Stimulated activated CD8-positive, alpha-beta memory T cell treated with anti-CD3 and anti-CD28 coated beads, Interleukin-7, amount 100 ng/mL, for 1 hour (primary cell): ENCODE measurements around the gene CHRNA5.
A peak's percentile ranks its signal among the peaks of the same experiment; 100 is the strongest.
"Not testable (repeated sequence)": the region's sequence is repeated elsewhere in the genome, so short reads cannot be mapped to it uniquely, and the experiment has no call there.

Experiments used
- DNase-seq, 2 donors: peaks; one replicate each; pipeline ENCODE4 v3.0.0-alpha.2; 2020; ENCODE audit warnings: low read depth in 2 of 2

The CHRNA5 gene

DNA sequence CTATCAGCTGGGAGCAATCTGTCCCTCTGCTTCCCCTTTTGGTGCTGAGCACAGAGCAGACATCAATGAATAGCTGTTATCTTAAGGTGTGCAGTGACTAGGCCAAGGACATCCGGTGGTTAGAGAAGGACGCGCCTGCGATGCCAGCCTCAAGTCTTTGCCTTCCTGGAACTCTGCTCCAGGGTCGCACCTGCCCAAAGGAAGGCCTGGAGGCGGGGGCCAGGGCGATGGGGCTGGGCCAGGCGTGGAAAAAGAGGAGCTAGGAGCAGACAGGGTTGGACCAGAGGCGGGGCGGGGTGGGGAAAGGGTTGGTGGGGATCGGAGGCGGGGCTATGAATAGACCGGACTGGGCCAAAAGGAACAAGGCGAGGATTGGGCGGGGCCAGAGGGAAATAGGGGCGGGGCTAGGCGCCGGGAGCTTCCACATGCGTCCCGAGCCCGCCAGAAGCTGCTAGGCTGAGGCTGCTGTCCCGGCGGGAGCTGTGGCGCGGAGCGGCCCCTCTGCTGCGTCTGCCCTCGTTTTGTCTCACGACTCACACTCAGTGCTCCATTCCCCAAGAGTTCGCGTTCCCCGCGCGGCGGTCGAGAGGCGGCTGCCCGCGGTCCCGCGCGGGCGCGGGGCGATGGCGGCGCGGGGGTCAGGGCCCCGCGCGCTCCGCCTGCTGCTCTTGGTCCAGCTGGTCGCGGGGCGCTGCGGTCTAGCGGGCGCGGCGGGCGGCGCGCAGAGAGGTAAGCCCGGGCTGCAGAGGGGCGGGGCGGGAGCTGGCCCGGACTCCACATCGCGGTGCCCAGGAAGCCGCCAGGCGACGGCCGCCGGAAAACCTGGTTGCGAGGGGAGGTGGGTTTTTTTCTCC lies at the start of gene CHRNA5:
CHRNA5 (plus strand) TSS at position 424 of the 854 bp plus-strand sequence; CDS start at position 624, 200 bp downstream.
- peak; percentile 31 to 58 for DNase-seq

DNA sequence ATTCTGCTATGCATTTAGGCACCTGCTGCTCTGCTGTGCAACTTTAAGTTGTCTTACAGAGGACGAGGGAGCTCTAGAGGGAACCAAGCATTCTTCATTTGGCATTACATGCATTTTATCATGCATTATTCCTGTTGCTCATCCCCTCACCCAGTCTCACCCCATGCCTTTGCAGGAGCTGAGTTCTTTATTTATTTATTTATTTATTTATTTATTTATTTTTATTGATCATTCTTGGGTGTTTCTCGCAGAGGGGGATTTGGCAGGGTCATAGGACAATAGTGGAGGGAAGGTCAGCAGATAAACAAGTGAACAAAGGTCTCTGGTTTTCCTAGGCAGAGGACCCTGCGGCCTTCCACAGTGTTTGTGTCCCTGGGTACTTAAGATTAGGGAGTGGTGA lies 45.3 kb upstream of the CHRNA5 start:
- not testable (repeated sequence) for DNase-seq

DNA sequence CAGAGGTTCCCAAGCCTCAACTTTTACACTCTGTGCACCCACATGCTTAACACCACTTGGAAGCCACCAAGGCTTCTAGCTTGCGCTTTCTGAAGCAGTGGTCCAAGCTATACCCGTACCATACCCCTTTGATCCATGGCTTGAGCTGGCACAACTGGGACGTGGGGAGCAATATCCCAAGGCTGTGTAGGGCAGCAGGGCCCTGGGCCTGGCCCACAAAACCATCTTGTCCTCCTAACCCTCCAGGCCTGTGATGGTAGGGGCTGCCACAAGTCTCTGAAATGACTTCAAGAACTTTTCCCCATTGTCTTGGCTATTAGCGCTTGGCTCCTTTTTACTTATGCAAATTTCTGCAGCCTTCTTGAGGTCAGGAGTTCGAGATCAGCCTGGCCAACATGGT lies 41.1 kb upstream of the CHRNA5 start:
- DNase-seq = no peak

DNA sequence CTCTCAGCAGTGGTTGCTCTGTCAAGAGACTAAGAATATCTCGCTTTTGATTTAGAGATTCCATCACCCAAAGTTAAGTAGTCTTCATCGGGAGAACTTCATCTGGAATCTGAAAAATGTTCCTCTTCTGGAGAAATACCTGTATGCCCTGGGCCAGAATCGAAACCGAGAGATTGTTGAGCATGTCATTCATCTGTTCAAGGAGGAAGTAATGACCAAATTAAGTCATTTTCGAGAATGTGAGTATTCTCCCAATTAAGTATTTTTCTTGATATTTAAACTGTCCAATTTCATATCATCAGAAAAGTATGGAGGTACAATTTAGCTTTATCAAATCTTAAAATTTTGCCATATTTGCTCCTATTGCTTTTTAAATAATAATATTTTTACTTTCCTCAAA lies 38.0 kb upstream of the CHRNA5 start:
- no peak for DNase-seq

DNA sequence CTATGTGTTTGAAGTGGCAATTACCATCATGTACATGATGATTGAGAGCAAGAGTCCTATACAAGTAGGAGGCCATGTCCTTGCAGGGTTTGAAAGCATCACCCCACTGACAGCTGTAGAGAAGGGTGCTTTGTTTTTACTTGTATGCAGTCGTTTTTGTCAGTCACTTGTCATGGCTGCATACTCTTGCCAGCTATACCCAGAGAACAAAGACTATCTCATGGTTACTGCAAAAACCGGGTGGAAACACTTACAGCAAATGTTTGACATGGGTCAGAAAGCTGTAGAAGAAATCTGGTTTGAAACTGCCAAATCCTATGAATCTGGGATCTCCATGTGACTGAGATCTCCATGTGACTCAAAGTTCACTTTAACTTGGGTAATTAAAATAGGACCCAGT lies 32.0 kb upstream of the CHRNA5 start:
- no peak for DNase-seq

DNA sequence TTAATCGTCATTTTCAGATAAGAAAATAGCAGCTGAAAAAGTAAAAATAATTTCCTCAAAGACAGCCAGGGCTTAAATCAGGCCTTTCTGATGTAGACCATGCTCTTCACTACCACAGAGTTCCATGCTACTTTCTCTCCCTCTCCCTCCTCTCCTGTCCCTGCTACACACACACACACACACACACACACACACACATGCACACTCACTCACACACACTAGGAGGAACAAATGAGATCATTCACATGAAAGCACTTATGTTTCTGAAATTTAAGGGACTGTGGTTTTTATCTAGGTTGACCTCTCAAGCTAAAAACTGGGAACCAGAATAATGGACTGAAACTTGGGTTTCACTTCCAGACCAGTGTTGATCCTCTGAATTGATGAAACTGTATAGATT lies 29.2 kb upstream of the CHRNA5 start:
- no peak for DNase-seq

DNA sequence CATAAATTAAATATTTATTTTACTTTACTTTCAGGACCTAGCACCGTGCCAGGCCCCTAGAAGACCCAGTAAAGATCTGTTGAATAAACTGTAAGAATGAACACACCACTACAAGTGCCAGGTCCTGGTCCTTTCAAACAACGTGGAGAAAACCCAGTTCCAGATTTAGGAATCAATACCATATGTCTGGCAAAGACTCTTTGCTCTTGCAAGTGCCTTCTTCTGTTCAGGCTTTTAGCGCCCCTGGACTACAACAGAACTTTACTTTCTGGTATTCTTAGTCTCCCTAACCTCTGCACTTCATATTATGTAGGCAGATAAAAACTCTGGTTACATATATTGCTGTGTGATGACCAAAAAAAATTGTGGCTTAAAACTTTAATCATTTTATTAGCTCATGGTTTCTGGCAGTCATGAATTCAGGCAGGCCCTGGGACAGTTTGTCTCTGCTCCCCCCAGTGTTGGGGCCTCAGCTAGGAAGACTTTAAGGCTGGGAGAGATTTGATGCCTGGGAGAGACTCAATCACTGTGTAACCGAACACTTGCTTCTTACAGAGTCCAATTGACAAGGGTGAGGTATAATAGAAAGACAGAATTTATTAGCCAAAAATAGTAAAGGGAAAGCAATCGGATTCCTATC lies 27.9 kb upstream of the CHRNA5 start:
- DNase-seq = no peak

DNA sequence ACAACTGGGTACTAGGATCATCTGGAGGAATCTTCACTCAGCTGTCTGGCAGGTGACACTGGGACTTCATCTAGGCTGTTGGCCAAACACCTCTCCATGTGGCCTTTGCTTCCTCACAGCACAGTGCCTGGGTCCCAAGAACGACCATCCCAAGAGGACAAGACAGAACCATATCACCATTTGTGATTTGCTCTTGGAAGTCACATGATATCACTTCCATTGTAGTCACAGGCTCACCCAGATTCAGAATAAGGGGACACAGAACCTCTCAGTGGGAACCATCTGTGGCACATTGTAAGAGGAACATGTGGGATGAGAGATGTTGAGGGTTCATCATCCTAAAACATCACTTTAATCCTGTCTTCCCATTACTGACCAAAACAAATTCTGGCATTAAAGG lies 27.0 kb upstream of the CHRNA5 start:
- DNase-seq = no peak

DNA sequence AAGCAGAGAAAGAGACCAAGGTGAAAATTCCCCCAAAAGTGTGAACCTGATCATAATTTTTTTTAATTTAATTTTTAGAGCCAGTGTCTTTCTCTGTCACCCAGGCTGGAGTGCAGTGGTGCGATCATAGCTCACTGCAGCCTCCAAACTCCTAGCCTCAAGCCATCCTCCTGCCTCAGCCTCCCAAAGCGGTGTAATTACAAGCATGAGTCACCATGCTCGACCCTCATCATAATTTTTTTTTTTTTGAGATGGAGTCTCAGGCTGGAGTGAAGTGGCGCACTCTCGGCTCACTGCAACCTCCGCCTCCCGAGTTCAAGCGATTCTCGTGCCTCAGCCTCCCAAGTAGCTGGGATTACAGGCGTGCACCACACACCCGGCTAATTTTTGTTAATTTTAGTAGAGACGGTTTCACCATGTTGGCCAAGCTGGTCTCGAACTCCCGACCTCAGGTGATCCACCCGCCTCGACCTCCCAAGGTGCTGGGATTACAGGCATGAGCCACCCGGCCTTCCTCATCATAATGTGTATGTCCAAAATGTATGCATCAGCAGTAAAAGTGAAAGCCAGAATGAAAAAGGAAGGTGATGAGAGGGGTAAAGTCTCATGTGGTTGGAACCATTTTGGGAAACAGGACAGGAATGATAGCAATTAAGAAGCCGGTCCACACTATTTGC lies 25.7 kb upstream of the CHRNA5 start:
- DNase-seq = not testable (repeated sequence)

DNA sequence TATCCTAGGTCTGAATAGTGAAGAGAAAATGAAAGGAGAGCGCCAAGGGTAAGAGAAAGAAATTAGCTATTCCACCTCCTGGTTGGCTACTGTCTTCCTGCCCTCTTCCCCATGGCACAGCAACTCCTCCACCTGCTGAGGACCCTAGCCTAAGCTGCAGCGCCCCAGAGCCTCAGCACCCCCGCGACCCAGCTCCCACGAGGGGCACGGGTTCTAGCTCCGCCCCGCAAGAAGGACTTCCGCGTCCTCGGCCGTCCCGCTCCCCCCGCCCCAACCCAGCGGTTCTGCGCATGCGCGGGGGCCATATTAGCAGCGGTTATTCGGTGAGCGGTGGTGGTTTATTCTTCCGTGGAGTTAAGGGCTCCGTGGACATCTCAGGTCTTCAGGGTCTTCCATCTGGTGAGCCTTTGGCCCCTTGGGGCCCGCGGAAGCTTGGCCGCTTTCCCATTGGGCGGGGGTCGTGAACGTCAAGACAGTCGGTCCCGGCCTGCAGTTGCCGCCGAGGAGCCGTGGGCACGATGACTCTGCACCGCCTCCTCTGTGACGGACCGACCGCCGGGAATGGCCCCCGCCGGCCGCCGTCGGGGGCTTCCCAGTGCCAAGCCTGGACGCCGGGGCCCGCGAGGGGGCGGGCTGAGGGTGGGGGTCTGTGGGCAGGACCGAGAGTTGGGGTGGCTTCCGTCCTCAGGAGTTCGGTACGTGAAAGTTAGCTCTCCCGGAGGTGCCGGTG lies 25.0 kb upstream of the CHRNA5 start, which contains the start of gene PSMA4:
PSMA4 (plus strand) TSS at position 304 of the 730 bp plus-strand sequence. CDS start 1,484 bp downstream, outside the sequence.
- peak; percentile 89 to 92 for DNase-seq

DNA sequence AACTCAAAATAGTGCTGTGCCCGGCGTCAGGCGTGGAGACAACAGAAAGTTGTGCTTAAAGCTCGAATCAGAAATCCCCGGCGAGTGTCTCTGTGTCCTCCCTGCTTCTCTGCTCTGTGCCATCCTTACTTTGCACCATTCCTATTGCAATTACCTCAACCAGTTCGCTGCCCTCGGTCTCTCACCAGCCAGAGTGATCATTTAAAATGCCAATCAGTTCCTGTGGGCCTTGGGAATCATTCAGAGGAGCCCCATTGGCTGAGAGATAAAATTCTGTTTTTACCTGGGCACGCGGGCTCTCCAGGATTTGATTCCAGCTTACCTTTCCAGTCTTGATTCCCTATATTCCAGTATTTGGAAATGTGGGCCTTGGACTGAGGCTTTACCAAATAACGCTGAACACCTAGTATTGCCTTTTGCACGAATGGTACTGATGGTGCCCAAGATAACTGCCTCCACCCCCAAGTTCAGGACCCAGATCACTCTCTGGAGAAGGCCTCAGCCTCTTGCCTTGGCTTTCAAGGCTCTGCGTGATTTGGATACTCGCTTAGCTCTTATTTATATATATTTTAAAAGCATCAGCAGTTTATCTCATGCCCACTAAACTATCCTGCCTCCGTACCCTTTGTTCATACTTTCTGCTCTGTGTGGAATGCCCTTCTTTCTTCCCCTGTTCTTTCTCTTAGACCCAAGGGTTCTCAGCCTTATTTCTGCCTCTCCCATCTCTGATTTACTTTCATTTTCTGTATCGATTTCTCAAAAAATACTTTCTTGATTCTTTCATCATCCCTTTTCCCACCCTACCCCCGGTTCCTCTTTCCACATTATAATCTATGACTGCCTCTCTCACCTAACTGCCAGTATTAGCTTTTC lies 24.2 kb upstream of the CHRNA5 start:
- no peak for DNase-seq

DNA sequence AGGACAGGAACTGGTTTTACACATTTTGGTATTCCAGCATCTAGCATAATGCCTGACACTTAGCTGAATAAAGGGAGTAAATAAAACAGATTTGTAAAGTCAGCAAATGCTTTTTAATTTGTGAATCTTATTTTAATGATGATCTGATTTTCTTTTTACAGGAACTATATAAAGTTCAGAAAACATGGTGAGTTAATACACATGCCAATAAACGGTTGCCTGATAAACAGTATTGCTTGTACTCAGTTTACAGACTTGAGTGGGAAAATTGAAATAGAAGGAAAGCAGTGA lies 23.6 kb upstream of the CHRNA5 start:
- no peak for DNase-seq

DNA sequence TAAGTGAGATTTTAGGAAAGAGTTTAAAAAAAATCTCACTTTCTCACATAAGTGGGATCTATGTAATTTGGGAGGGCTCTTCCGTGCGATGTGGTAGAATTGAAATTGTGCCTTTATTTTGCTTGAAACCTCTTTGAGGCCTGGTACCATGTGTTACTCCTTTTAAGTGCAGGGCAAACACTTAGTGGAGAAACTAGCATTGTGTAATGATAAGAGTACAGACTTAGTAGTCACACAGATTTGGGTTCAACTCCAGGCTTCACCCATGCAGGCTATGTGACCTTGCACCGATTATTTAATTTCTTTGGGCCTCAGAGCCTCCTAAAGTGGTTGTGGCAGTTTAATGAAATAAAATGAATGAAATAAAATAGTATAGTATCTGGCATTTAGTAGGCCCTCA lies 22.7 kb upstream of the CHRNA5 start:
- DNase-seq = no peak

DNA sequence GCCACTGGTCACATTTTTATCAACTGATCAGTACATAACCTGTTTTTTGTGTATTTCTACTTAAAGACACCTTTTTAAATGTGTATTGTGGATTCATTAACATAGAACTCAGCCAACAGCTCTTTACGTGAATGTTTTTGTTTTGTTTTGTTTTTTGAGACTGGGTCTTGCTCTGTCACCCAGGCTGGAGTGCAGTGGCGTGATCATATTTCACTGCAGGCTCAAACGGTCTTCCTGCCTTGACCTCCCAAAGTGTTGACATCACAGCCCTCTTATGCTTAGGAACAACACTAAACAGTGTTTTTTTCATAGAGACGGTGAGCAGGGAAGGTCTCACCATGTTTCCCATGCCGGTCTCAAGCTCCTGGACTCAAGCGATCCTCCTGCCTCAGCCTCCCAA lies 15.1 kb upstream of the CHRNA5 start:
- no peak for DNase-seq

DNA sequence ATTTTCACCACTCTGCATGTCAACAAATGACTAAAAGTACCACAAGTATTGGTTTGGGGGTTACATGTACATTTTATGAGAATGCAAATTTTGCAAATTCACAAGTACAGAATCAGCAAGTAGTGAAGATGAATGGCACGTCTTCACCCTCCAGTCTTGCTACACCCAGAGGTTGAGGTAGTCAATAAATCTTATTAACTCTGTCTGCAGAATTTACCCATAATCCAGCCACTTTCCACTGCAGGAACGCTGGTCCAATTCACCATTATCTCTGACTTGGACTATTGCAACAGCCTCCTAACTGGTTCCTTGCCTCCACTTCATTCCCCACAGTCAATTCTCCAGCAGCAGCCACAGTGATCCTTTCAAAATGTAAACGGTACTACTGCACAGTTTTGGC lies 14.5 kb upstream of the CHRNA5 start:
- no peak for DNase-seq

DNA sequence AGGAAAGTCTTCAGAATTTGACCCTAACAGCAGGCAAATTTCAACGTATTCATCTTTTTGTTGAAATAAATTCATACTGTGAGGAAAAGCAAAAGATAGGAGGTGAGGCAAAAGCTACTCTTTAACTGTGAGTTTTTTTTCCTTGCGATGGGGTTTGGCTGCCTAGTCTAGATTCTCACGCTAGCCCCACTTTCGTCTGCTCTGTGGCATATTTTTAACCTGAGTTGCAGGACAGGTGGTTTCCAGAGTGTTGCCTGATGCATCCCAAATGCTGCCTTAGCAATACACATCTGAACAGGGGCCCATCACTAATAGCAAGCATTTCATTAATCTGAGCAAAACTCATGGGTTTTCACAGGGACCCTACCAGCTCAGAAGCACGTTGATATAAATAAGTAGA lies 13.4 kb upstream of the CHRNA5 start:
- DNase-seq = no peak

DNA sequence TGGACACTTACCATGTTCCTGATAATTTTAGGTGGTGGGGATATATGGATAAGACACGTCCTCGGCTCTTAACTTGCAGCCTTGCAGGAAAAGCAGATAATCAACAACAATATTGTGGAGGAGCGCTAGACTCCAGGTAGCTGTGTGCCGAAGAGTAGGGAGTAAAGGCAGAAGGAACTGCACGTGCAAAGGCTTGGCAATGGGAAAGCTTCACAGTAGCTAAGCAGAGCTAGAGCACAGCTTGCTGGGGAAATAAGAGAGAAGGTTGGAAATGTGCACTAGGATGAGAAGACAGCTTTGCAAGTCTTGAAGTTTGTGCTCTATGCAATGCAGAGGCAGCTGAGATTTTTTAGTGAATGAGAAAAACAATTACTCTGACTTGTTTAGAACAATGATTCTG lies 12.7 kb upstream of the CHRNA5 start:
- no peak for DNase-seq

DNA sequence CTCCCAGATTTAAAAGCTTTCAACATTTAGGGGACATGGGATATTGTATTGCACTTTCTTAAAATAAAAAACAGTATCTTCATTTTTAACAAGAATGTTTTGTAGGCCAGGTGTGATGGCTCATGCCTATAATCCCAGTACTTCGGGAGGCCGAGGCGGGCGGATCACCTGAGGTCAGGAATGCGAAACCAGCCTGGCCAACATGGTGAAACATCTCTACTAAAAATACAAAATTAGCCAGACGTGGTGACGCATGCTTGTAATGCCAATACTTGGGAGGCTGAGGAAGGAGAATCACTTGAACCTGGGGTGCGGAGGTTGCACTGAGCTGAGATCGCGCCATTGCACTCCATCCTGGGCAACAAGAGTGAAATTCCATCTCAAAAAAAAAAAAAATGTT lies 5.1 kb upstream of the CHRNA5 start:
- DNase-seq = not testable (repeated sequence)

DNA sequence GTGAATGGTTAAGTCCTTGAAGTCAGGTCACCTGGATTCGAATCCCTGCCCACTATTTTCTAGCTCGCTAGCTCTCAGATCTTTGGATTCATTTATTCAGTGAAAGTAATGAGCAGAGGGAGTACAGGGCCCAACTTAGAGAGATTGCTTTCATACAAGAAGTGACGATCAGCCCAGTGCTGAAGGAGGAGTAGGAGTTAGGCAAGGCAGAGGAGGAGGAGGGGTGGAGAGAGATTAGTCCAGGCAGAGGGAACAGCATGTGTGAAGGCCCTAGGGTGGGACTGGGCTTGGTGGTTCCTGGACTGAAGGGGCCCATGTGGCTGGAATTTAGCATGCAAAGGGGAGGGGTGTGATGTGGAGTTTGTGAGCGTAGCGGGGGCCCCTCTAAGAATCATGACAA lies 3.8 kb upstream of the CHRNA5 start:
- no peak for DNase-seq

DNA sequence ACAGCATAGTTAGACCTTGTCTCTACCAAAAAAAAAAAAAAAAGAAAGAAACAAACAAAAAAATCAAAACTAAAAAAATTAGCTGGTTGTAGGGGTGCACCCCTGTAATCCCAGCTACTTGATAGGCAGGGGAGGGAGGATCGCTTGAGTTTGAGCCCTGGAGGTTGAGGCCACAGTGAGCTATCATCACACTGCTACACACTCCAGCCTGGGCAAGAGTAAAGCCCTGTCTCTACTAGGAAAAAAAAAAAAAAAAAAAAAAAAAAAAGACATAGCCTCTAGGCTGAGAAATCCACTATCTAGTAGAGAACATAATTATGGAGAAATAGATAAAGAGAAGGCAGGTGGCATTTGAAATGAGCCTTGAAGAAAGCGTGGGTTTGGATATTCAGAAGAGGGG lies 2.2 kb upstream of the CHRNA5 start:
- DNase-seq = no peak

DNA sequence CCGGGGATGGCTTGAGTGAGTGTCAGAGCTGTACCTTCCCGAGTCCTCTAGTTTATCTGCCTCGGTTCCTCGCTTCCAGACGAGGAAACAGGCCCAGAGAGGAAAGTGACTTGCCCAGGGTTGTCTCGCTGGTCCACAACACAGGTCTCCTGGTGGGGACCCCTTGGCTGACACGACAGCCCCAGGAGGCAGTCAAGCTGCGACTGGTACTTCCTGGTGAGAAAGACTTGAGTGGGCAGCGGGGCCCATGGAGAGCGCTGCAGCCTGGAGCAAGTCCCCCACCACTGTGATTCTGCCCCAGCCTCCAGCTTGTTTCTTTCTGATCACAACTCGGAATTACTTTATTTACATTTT lies 600 bp upstream of the CHRNA5 start:
- DNase-seq = no peak
